ENCODE results near the gene JADE1. TPM values are rescaled to one million over a fixed set of nuclear protein-coding genes. Genes with fewer than 3 reads are reported as not detected.

The JADE1 gene
- total RNA-seq, 1 donor, result 26.4 TPM

GRCh38 chr4:128866269-128866668, 56.8 kb downstream of the JADE1 start:
- Histone ChIP-seq H3K9me3 (ENCODE audit: low read depth, low read length) (no peaks in the 10 kb centered on the region), H3K36me3 (ENCODE audit: insufficient read depth, low read length) (peaks cover 73% of the 10 kb centered on the region), H3K4me3 (ENCODE audit: insufficient read depth, low read length) (no peak overlapping the region), H3K27me3 (ENCODE audit: insufficient read depth, low read length) (no peaks in the 10 kb centered on the region), H3K79me2 (ENCODE audit: insufficient read depth, low read length) (peaks cover 23% of the 10 kb centered on the region), H3K4me1 (ENCODE audit: insufficient read depth, low read length) (peaks cover 9% of the 10 kb centered on the region), H3K4me2 (ENCODE audit: insufficient read depth, low read length) (no peak overlapping the region), H3K27ac (ENCODE audit: low read depth, low read length) (no peak overlapping the region), H4K20me1 (ENCODE audit: insufficient read depth, low read length) (no peaks in the 10 kb centered on the region), H2AFZ (ENCODE audit: low read length) (no peak overlapping the region)
- no peak for TF ChIP-seq CTCF (IDR thresholded peaks at IDR 0.05; ENCODE audit: extremely low read depth, low read depth, low read length)
- DNase-seq (ENCODE audit: insufficient read length, low spot score, missing footprints), result no peak

- Histone ChIP-seq H3K4me1 (ENCODE audit: insufficient read depth, low read length) (peaks cover 13% of the 10 kb centered on the region), H3K36me3 (ENCODE audit: insufficient read depth, low read length) (peaks cover 73% of the 10 kb centered on the region), H3K4me2 (ENCODE audit: insufficient read depth, low read length) (no peak overlapping the region), H3K4me3 (ENCODE audit: insufficient read depth, low read length) (no peak overlapping the region), H3K9me3 (ENCODE audit: low read depth, low read length) (no peaks in the 10 kb centered on the region), H3K27me3 (ENCODE audit: insufficient read depth, low read length) (no peaks in the 10 kb centered on the region), H4K20me1 (ENCODE audit: insufficient read depth, low read length) (no peaks in the 10 kb centered on the region), H2AFZ (ENCODE audit: low read length) (no peak overlapping the region), H3K79me2 (ENCODE audit: insufficient read depth, low read length) (peaks cover 23% of the 10 kb centered on the region), H3K27ac (ENCODE audit: low read depth, low read length) (no peak overlapping the region)
- TF ChIP-seq CTCF (IDR thresholded peaks at IDR 0.05; ENCODE audit: extremely low read depth, low read depth, low read length), result no peak
- DNase-seq (ENCODE audit: insufficient read length, low spot score, missing footprints), result no peak
These were observed 57.2 kb downstream of the JADE1 start for GRCh38 chr4:128866691-128867090.

- peaks cover 63% of the 10 kb centered on the region for H3K36me3 ChIP-seq (ENCODE audit: insufficient read depth, low read length)
- H3K27me3 ChIP-seq (ENCODE audit: insufficient read depth, low read length), result no peaks in the 10 kb centered on the region
- H3K4me2 ChIP-seq (ENCODE audit: insufficient read depth, low read length), result no peak overlapping the region
- no peaks in the 10 kb centered on the region for H3K9me3 ChIP-seq (ENCODE audit: low read depth, low read length)
- TF ChIP-seq CTCF (IDR thresholded peaks at IDR 0.05; ENCODE audit: extremely low read depth, low read depth, low read length), result no peak
- peaks cover 15% of the 10 kb centered on the region for H3K4me1 ChIP-seq (ENCODE audit: insufficient read depth, low read length)
- DNase-seq (ENCODE audit: insufficient read length, low spot score, missing footprints), result no peak
- peaks cover 11% of the 10 kb centered on the region for H3K79me2 ChIP-seq (ENCODE audit: insufficient read depth, low read length)
- no peaks in the 10 kb centered on the region for H4K20me1 ChIP-seq (ENCODE audit: insufficient read depth, low read length)
- H3K4me3 ChIP-seq (ENCODE audit: insufficient read depth, low read length), result no peak overlapping the region
- no peak overlapping the region for H2AFZ ChIP-seq (ENCODE audit: low read length)
- H3K27ac ChIP-seq (ENCODE audit: low read depth, low read length), result no peak overlapping the region
These were observed 59.3 kb downstream of the JADE1 start for GRCh38 chr4:128868758-128869157.

- Histone ChIP-seq H3K9me3 (ENCODE audit: low read depth, low read length) (no peaks in the 10 kb centered on the region), H3K79me2 (ENCODE audit: insufficient read depth, low read length) (peaks cover 4% of the 10 kb centered on the region), H3K4me1 (ENCODE audit: insufficient read depth, low read length) (peaks cover 15% of the 10 kb centered on the region), H3K27me3 (ENCODE audit: insufficient read depth, low read length) (no peaks in the 10 kb centered on the region), H3K36me3 (ENCODE audit: insufficient read depth, low read length) (peaks cover 55% of the 10 kb centered on the region), H4K20me1 (ENCODE audit: insufficient read depth, low read length) (no peaks in the 10 kb centered on the region), H2AFZ (ENCODE audit: low read length) (no peak overlapping the region), H3K27ac (ENCODE audit: low read depth, low read length) (no peak overlapping the region), H3K4me3 (ENCODE audit: insufficient read depth, low read length) (no peak overlapping the region), H3K4me2 (ENCODE audit: insufficient read depth, low read length) (no peak overlapping the region)
- TF ChIP-seq CTCF (IDR thresholded peaks at IDR 0.05; ENCODE audit: extremely low read depth, low read depth, low read length), result no peak
- no peak for DNase-seq (ENCODE audit: insufficient read length, low spot score, missing footprints)
These were observed 60.4 kb downstream of the JADE1 start for GRCh38 chr4:128869776-128870509.

Measured in osteoblast (primary cell).